PC-3 (cell line): Measurements from ENCODE around the gene HSPH1. TPM values are rescaled to one million over a fixed set of nuclear protein-coding genes. Genes with fewer than 3 reads are reported as not detected.

Source experiments
- ATAC-seq: fragments of 200-7000 bp; cut with Tn5 transposase; 2 replicates; pipeline ENCODE4 v1.9.1; 2020; ENCODE audit warnings: mild to moderate bottlenecking, moderate library complexity
- BruUV-seq: library from RNA; stranded (reverse); fragments of 400-500 nt; replicated peaks from 2 replicates; lab custom pipeline; 2021; lab: Mats Ljungman, UMichigan
- CTCF ChIA-PET: fragments of 300-600 bp; sonication (Branson Sonifier 250); formaldehyde crosslinking; loops from one replicate; lab custom pipeline; 2022; ENCODE audit warnings: antibody characterized with exemption; lab: Charles Lee
- POLR2A ChIA-PET: fragments of 300-600 bp; sonication (Branson Sonifier 250); formaldehyde crosslinking; loops from one replicate; lab custom pipeline; 2022; ENCODE audit warnings: antibody characterized with exemption; ENCODE audit not compliant: unreplicated experiment; lab: Charles Lee
- DNase-seq: peaks from one replicate; pipeline ENCODE4 v3.0.0-alpha.2; 2015
- H2AFZ ChIP-seq: fragments of 300-600 bp; sonication (generic); 2 replicates; pipeline ENCODE4 v1.6.0; 2016; ENCODE audit warnings: antibody characterized with exemption, low read length
- H3F3A ChIP-seq: fragments of 300-600 bp; sonication (generic); one replicate; pipeline ENCODE4 v1.6.0; 2017; ENCODE audit warnings: antibody characterized with exemption, low read length, control low read depth, mild to moderate bottlenecking; ENCODE audit not compliant: unreplicated experiment
- H3K27ac ChIP-seq: fragments of 300-600 bp; sonication (generic); 2 replicates; pipeline ENCODE4 v1.5.1; 2016; ENCODE audit warnings: mild to moderate bottlenecking, low read length
- H3K27me3 ChIP-seq: fragments of 300-600 bp; sonication (generic); 2 replicates; pipeline ENCODE4 v1.6.1; 2016; ENCODE audit warnings: low read length, mixed read lengths
- H3K36me3 ChIP-seq: fragments of 300-600 bp; sonication (generic); 2 replicates; pipeline ENCODE4 v1.6.1; 2016; ENCODE audit warnings: low read depth, mixed run types, low read length, mixed read lengths
- H3K4me1 ChIP-seq: fragments of 300-600 bp; sonication (generic); 2 replicates; pipeline ENCODE4 v1.5.1; 2016; ENCODE audit warnings: low read length; ENCODE audit not compliant: insufficient read depth
- H3K4me2 ChIP-seq: fragments of 300-600 bp; sonication (generic); 2 replicates; pipeline ENCODE4 v1.6.0; 2016; ENCODE audit warnings: low read length
- H3K4me3 ChIP-seq: fragments of 300-600 bp; sonication (generic); 2 replicates; pipeline ENCODE4 v1.5.1; 2016; ENCODE audit warnings: mild to moderate bottlenecking, low read length, mixed read lengths
- H3K79me2 ChIP-seq: fragments of 300-600 bp; sonication (generic); 2 replicates; pipeline ENCODE4 v1.6.1; 2017; ENCODE audit warnings: low read length, mixed read lengths
- H3K9ac ChIP-seq: fragments of 300-600 bp; sonication (generic); 2 replicates; pipeline ENCODE4 v1.6.0; 2016; ENCODE audit warnings: mild to moderate bottlenecking, low read length
- H3K9me2 ChIP-seq: fragments of 300-600 bp; sonication (generic); replicated peaks from 2 replicates; pipeline ENCODE4 v1.6.1; 2016; ENCODE audit warnings: mixed run types, low read length, mixed read lengths
- H3K9me3 ChIP-seq: fragments of 300-600 bp; sonication (generic); 2 replicates; pipeline ENCODE4 v1.6.1; 2016; ENCODE audit warnings: low read length, mixed read lengths
- H4K20me1 ChIP-seq: fragments of 300-600 bp; sonication (generic); 2 replicates; pipeline ENCODE4 v1.6.1; 2016; ENCODE audit warnings: low read length, mixed read lengths
- CTCF ChIP-seq: fragments of 300-600 bp; sonication (generic); conservative IDR thresholded peaks from 2 replicates; pipeline ENCODE4 v1.5.1; 2017; ENCODE audit warnings: antibody characterized with exemption, low read depth, mild to moderate bottlenecking, low read length
- EZH2 ChIP-seq: fragments of 300-600 bp; sonication (generic); IDR thresholded peaks from one replicate; pipeline ENCODE4 v1.6.1; 2017; ENCODE audit warnings: antibody characterized with exemption, mild to moderate bottlenecking, low read length; ENCODE audit not compliant: unreplicated experiment
- EZH2phosphoT487 ChIP-seq: fragments of 300-600 bp; sonication (generic); IDR thresholded peaks from 2 replicates; pipeline ENCODE4 v1.6.1; 2018; ENCODE audit warnings: mild to moderate bottlenecking, antibody characterized with exemption, low read length, borderline replicate concordance
- intact Hi-C: fragments of 100-400 bp; cut with micrococcal nuclease; formaldehyde crosslinking; loops from 2 replicates; pipeline ENCODE4 v1.9.0; 2023
- total RNA-seq: library from RNA; depleted of rRNA; stranded (reverse); fragments of >200 nt; gene quantifications from 2 replicates; pipeline ENCODE4 v1.2.3, GENCODE V29; 2014

HSPH1 gene
- total RNA-seq, 1 experiment from 2014 or later = 83.7 TPM

- no peak for ATAC-seq
- no peak for DNase-seq
- Histone ChIP-seq H3K9me3 (no peaks in the 10 kb centered on the region), H2AFZ (no peak overlapping the region), H3K4me1 (no peaks in the 10 kb centered on the region), H3K9ac (no peak overlapping the region), H3K4me2 (no peak overlapping the region), H3K27me3 (peaks cover 59% of the 10 kb centered on the region), H3F3A (no peaks in the 10 kb centered on the region), H3K36me3 (no peaks in the 10 kb centered on the region), H3K4me3 (no peak overlapping the region), H3K79me2 (no peaks in the 10 kb centered on the region), H3K27ac (no peak overlapping the region), H4K20me1 (no peaks in the 10 kb centered on the region; the same call in 1 of the 2 replicates), H3K9me2 (no peaks in the 10 kb centered on the region)
- no TSS peak for BruUV-seq
- intact Hi-C loops = no loop called here
- TF ChIP-seq EZH2 (no peak), CTCF (no peak), EZH2phosphoT487 (no peak)
- POLR2A ChIA-PET = no interaction called here
- CTCF ChIA-PET = no interaction called here
These were observed 40.1 kb downstream of the HSPH1 start for GRCh38 chr13:31121379-31122140.

GRCh38 chr13:31119966-31120700, 41.6 kb downstream of the HSPH1 start:
- CTCF ChIA-PET = no interaction called here
- Histone ChIP-seq H3K4me3 (no peak overlapping the region), H3K27me3 (peaks cover 74% of the 10 kb centered on the region)

More at GRCh38 chr13:31119966-31120700, 41.6 kb downstream of the HSPH1 start:
- no peaks in the 10 kb centered on the region for H3K9me3 ChIP-seq
- POLR2A ChIA-PET = no interaction called here
- DNase-seq = no peak
- H4K20me1 ChIP-seq = no peaks in the 10 kb centered on the region; the same call in 1 of the 2 replicates
- intact Hi-C loops = no loop called here
- BruUV-seq = no TSS peak
- H3K4me1 ChIP-seq = no peaks in the 10 kb centered on the region
- ATAC-seq = no peak
- TF ChIP-seq EZH2 (no peak), CTCF (no peak), EZH2phosphoT487 (no peak)
- H3K9me2 ChIP-seq = no peaks in the 10 kb centered on the region
- no peak overlapping the region for H2AFZ ChIP-seq
- H3K4me2 ChIP-seq = no peak overlapping the region
- H3K27ac ChIP-seq = no peak overlapping the region
- H3K79me2 ChIP-seq = no peaks in the 10 kb centered on the region
- no peaks in the 10 kb centered on the region for H3F3A ChIP-seq
- H3K36me3 ChIP-seq = no peaks in the 10 kb centered on the region
- no peak overlapping the region for H3K9ac ChIP-seq
